HepG2 (cell line): ENCODE data around the gene CTNNA3. TPM values are rescaled to one million over a fixed set of nuclear protein-coding genes. Genes with fewer than 3 reads are reported as not detected.

Experiments used
- ATAC-seq: fragments of 200-7000 bp; cut with Tn5 transposase; 3 replicates; pipeline ENCODE4 v1.9.1; 2020; ENCODE audit warnings: mild to moderate bottlenecking, moderate library complexity
- BruUV-seq: library from RNA; stranded (reverse); fragments of 400-500 nt; replicated peaks from 2 replicates; lab custom pipeline; 2021; lab: Mats Ljungman, UMichigan
- CTCF ChIA-PET: fragments of 300-600 bp; formaldehyde crosslinking; extraction: SDS; loops from one replicate; lab custom pipeline; 2021; ENCODE audit warnings: low total read pairs, inconsistent platforms, low intra/inter-chr PET ratio; lab: Yijun Ruan, JAX
- POLR2A ChIA-PET: fragments of 350-600 bp; sonication (Branson Sonifier 250); formaldehyde crosslinking; loops from one replicate; lab custom pipeline; 2020; ENCODE audit warnings: antibody characterized with exemption, inconsistent platforms; lab: Yijun Ruan, JAX
- DNase-seq: peaks from one replicate; pipeline ENCODE4 v3.0.0-alpha.2; 2015; ENCODE audit warnings: low spot score
- FAIRE-seq: peaks from 3 replicates; lab custom pipeline; 2011; peaks lifted over from hg19 to GRCh38; lab: Jason Lieb, UNC
- H2AFZ ChIP-seq: one replicate; pipeline ENCODE4 v1.6.1; 2011; ENCODE audit warnings: low read length, inconsistent platforms
- H3K27ac ChIP-seq: fragments of 300-600 bp; 3 replicates; pipeline ENCODE4 v1.8.0; 2011; ENCODE audit warnings: mixed run types, mild to moderate bottlenecking, mixed read lengths, low read length, inconsistent platforms; ENCODE audit not compliant: insufficient read depth; ENCODE audit errors: extremely low read length
- H3K27me3 ChIP-seq, 2 experiments: fragments of 200-600 bp in 1 of 2; 2 replicates in 1 of 2; 3 replicates in 1 of 2; pipeline versions ENCODE4 v1.6.0 to v1.8.0; 2011; ENCODE audit warnings: low read length in 2 of 2, mild to moderate bottlenecking in 2 of 2, moderate library complexity in 2 of 2, inconsistent platforms in 1 of 2; ENCODE audit not compliant: insufficient read depth in 2 of 2, control insufficient read depth in 1 of 2
- H3K36me3 ChIP-seq, 2 experiments: fragments of 200-600 bp in 1 of 2; replicated peaks in 1 of 2; 2 replicates in 1 of 2; 3 replicates in 1 of 2; pipeline versions ENCODE4 v1.5.1 to v1.8.0; 2011; ENCODE audit warnings: low read length in 2 of 2, inconsistent platforms in 1 of 2; ENCODE audit not compliant: insufficient read depth in 2 of 2, control insufficient read depth in 1 of 2
- H3K4me1 ChIP-seq: 2 replicates; pipeline ENCODE4 v1.5.1; 2012; ENCODE audit warnings: low read length, inconsistent platforms; ENCODE audit not compliant: insufficient read depth
- H3K4me2 ChIP-seq: 2 replicates; pipeline ENCODE4 v1.6.0; 2011; ENCODE audit warnings: low read depth, low read length, inconsistent platforms
- H3K4me3 ChIP-seq, 3 experiments: fragments of 200-600 bp in 1 of 3; sonication (generic), shearing (Covaris generic) in 1 of 3; replicated peaks in 1 of 3; 2 replicates each; pipeline ENCODE4 v1.5.1; 2011 to 2016; ENCODE audit warnings: low read length in 3 of 3, inconsistent platforms in 2 of 3, low read depth in 2 of 3, mild to moderate bottlenecking in 2 of 3, control low read depth in 1 of 3, mixed read lengths in 1 of 3; ENCODE audit not compliant: insufficient read depth in 1 of 3
- H3K79me2 ChIP-seq: one replicate; pipeline ENCODE4 v1.6.1; 2011; ENCODE audit warnings: low read length, inconsistent platforms; ENCODE audit not compliant: insufficient read depth
- H3K9ac ChIP-seq: 2 replicates; pipeline ENCODE4 v1.6.0; 2011; ENCODE audit warnings: mild to moderate bottlenecking, low read depth, low read length, inconsistent platforms; ENCODE audit not compliant: insufficient read depth
- H3K9me3 ChIP-seq: 2 replicates; pipeline ENCODE4 v1.5.1; 2012; ENCODE audit warnings: mild to moderate bottlenecking, low read length
- H4K20me1 ChIP-seq: 2 replicates; pipeline ENCODE4 v1.6.0; 2011; ENCODE audit warnings: inconsistent platforms, mild to moderate bottlenecking, low read length, moderate library complexity; ENCODE audit not compliant: insufficient read depth
- GATAD2A ChIP-seq: IDR thresholded peaks from 2 replicates; pipeline ENCODE4 v1.6.1; 2016
- SALL1 ChIP-seq: sonication (generic); formaldehyde crosslinking; IDR thresholded peaks from 2 replicates; pipeline ENCODE4 v1.8.0; 2022; ENCODE audit warnings: mild to moderate bottlenecking, missing genetic modification reagents
- ZNF160 ChIP-seq: sonication (generic); formaldehyde crosslinking; IDR thresholded peaks from 2 replicates; pipeline ENCODE4 v1.8.0; 2022; ENCODE audit warnings: mild to moderate bottlenecking, inconsistent platforms, missing genetic modification reagents
- ZNF567 ChIP-seq: sonication (generic); formaldehyde crosslinking; IDR thresholded peaks from 2 replicates; pipeline ENCODE4 v1.8.1; 2023; ENCODE audit warnings: mild to moderate bottlenecking, missing genetic modification reagents, borderline replicate concordance
- WGBS: methylation state at CpG from one replicate; pipeline ENCODE4 v1.1.6; 2017; ENCODE audit warnings: low lambda C conversion rate; 5-methylcytosine and 5-hydroxymethylcytosine counted together
- in situ Hi-C: cut with HindIII; loops from 2 replicates; pipeline ENCODE4 v1.10.0; 2017; ENCODE audit warnings: low pct_unique_long_range_greater_than_20kb; ENCODE audit not compliant: extremely low pct_ligation_motif_present
- intact Hi-C: fragments of 100-400 bp; cut with micrococcal nuclease; formaldehyde crosslinking; loops from one replicate; pipeline ENCODE4 v1.10.0; 2022; ENCODE audit not compliant: unreplicated experiment
- polyA plus RNA-seq, 8 experiments: library from polyadenylated mRNA; depleted of rRNA in 3 of 8; stranded (reverse) in 7 of 8; unstranded in 1 of 8; fragments of >200 nt; fragmentation: Illumina TruSeq in 4 of 8; extraction: Trizol in 4 of 8; gene quantifications; 2 replicates each; pipeline versions ENCODE4 v1.2.1 to v1.2.3, GENCODE V29; 2011 to 2016; ENCODE audit warnings: low read depth in 4 of 8, missing spikeins in 1 of 8, mixed read lengths in 1 of 8; ENCODE audit not compliant: insufficient read depth in 1 of 8
- total RNA-seq, 5 experiments: library from RNA; depleted of rRNA; stranded (reverse); fragments of >200 nt; fragmentation: Illumina TruSeq; extraction: Trizol; gene quantifications; 2 replicates each; pipeline ENCODE4 v1.2.3, GENCODE V29; 2016; ENCODE audit warnings: low read depth in 1 of 5
- TF ChIP-seq, protein P1 (sequence below): sonication (generic); formaldehyde crosslinking; IDR thresholded peaks from 2 replicates; pipeline ENCODE4 v1.5.0; 2020; ENCODE audit warnings: missing genetic modification reagents
- TF ChIP-seq, protein P2 (sequence below): sonication (generic); formaldehyde crosslinking; IDR thresholded peaks from 2 replicates; pipeline ENCODE4 v1.5.0; 2020; ENCODE audit warnings: mild to moderate bottlenecking, low read depth, missing genetic modification reagents, borderline replicate concordance
- TF ChIP-seq, protein P3 (sequence below): sonication (generic); formaldehyde crosslinking; conservative IDR thresholded peaks from 2 replicates; pipeline ENCODE4 v1.4.0; 2020; ENCODE audit warnings: missing genetic modification reagents
- TF ChIP-seq, protein P4 (sequence below): sonication (generic); formaldehyde crosslinking; conservative IDR thresholded peaks from 2 replicates; pipeline ENCODE4 v1.4.0; 2020; ENCODE audit warnings: mild to moderate bottlenecking, missing genetic modification reagents, moderate library complexity
- TF ChIP-seq, protein P5 (sequence below): sonication (generic); formaldehyde crosslinking; IDR thresholded peaks from 2 replicates; pipeline ENCODE4 v1.8.1; 2022; ENCODE audit warnings: low read depth, mild to moderate bottlenecking, missing genetic modification reagents

The CTNNA3 gene
- total and polyA plus RNA-seq, 2 of the 13 experiments (the other 11 are each of a cell fraction or from before 2014, with no cell fraction given) = not detected

DNA sequence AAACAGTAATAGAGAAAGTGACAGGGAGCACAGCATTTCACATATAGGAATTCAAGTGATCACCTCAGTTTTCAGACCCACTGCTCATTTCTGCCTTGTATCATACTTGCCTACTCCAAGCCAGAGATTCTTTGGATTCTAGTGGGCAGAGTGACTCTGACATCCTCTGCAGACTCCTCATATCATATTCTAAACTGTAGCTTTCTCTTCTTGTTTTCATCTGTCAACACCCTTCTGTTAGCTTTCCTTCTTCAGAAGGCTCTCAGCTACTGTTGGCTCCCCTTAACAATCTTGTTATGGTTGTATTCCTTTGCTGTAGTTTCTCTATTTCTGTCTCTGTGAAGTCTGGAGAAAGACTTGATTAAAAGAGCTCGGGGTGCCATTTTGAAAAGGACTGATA, 120.5 kb downstream of the CTNNA3 start:
- Histone ChIP-seq H3K36me3 (no peaks in the 10 kb centered on the region), H3K27me3 (no peaks in the 10 kb centered on the region), H3K9me3 (no peaks in the 10 kb centered on the region), H3K79me2 (no peaks in the 10 kb centered on the region), H3K27ac (no peak overlapping the region), H4K20me1 (no peaks in the 10 kb centered on the region), H3K4me3 (no peak overlapping the region), H3K9ac (no peak overlapping the region), H2AFZ (no peak overlapping the region), H3K4me1 (no peaks in the 10 kb centered on the region), H3K4me2 (no peak overlapping the region)
- intact Hi-C loops (no loop called here), in situ Hi-C loops (no loop called here)
- CTCF ChIA-PET = no interaction called here
- no peak for FAIRE-seq
- DNase-seq = no peak
- POLR2A ChIA-PET = no interaction called here
- ATAC-seq = no peak
- BruUV-seq = no TSS peak
- 0% methylated on average over 1 of the region's 1 CpG for WGBS
- TF ChIP-seq, protein P1, sequence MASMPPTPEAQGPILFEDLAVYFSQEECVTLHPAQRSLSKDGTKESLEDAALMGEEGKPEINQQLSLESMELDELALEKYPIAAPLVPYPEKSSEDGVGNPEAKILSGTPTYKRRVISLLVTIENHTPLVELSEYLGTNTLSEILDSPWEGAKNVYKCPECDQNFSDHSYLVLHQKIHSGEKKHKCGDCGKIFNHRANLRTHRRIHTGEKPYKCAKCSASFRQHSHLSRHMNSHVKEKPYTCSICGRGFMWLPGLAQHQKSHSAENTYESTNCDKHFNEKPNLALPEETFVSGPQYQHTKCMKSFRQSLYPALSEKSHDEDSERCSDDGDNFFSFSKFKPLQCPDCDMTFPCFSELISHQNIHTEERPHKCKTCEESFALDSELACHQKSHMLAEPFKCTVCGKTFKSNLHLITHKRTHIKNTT (CRISPR knock-in tag) = no peak
- TF ChIP-seq GATAD2A (CRISPR knock-in tag) (no peak), ZNF160 (CRISPR knock-in tag) (no peak), ZNF567 (no peak), SALL1 (CRISPR knock-in tag) (no peak)
- TF ChIP-seq, protein P2, sequence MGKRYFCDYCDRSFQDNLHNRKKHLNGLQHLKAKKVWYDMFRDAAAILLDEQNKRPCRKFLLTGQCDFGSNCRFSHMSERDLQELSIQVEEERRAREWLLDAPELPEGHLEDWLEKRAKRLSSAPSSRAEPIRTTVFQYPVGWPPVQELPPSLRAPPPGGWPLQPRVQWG (CRISPR knock-in tag) = no peak
- TF ChIP-seq, protein P3, sequence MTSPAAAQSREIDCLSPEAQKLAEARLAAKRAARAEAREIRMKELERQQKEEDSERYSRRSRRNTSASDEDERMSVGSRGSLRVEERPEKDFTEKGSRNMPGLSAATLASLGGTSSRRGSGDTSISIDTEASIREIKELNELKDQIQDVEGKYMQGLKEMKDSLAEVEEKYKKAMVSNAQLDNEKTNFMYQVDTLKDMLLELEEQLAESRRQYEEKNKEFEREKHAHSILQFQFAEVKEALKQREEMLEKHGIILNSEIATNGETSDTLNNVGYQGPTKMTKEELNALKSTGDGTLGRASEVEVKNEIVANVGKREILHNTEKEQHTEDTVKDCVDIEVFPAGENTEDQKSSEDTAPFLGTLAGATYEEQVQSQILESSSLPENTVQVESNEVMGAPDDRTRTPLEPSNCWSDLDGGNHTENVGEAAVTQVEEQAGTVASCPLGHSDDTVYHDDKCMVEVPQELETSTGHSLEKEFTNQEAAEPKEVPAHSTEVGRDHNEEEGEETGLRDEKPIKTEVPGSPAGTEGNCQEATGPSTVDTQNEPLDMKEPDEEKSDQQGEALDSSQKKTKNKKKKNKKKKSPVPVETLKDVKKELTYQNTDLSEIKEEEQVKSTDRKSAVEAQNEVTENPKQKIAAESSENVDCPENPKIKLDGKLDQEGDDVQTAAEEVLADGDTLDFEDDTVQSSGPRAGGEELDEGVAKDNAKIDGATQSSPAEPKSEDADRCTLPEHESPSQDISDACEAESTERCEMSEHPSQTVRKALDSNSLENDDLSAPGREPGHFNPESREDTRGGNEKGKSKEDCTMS (CRISPR knock-in tag) = no peak
- TF ChIP-seq, protein P4, sequence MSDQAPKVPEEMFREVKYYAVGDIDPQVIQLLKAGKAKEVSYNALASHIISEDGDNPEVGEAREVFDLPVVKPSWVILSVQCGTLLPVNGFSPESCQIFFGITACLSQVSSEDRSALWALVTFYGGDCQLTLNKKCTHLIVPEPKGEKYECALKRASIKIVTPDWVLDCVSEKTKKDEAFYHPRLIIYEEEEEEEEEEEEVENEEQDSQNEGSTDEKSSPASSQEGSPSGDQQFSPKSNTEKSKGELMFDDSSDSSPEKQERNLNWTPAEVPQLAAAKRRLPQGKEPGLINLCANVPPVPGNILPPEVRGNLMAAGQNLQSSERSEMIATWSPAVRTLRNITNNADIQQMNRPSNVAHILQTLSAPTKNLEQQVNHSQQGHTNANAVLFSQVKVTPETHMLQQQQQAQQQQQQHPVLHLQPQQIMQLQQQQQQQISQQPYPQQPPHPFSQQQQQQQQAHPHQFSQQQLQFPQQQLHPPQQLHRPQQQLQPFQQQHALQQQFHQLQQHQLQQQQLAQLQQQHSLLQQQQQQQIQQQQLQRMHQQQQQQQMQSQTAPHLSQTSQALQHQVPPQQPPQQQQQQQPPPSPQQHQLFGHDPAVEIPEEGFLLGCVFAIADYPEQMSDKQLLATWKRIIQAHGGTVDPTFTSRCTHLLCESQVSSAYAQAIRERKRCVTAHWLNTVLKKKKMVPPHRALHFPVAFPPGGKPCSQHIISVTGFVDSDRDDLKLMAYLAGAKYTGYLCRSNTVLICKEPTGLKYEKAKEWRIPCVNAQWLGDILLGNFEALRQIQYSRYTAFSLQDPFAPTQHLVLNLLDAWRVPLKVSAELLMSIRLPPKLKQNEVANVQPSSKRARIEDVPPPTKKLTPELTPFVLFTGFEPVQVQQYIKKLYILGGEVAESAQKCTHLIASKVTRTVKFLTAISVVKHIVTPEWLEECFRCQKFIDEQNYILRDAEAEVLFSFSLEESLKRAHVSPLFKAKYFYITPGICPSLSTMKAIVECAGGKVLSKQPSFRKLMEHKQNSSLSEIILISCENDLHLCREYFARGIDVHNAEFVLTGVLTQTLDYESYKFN (CRISPR knock-in tag) = no peak
- TF ChIP-seq, protein P5, sequence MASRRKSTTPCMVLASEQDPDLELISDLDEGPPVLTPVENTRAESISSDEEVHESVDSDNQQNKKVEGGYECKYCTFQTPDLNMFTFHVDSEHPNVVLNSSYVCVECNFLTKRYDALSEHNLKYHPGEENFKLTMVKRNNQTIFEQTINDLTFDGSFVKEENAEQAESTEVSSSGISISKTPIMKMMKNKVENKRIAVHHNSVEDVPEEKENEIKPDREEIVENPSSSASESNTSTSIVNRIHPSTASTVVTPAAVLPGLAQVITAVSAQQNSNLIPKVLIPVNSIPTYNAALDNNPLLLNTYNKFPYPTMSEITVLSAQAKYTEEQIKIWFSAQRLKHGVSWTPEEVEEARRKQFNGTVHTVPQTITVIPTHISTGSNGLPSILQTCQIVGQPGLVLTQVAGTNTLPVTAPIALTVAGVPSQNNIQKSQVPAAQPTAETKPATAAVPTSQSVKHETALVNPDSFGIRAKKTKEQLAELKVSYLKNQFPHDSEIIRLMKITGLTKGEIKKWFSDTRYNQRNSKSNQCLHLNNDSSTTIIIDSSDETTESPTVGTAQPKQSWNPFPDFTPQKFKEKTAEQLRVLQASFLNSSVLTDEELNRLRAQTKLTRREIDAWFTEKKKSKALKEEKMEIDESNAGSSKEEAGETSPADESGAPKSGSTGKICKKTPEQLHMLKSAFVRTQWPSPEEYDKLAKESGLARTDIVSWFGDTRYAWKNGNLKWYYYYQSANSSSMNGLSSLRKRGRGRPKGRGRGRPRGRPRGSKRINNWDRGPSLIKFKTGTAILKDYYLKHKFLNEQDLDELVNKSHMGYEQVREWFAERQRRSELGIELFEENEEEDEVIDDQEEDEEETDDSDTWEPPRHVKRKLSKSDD (CRISPR knock-in tag) = no peak
